CD1c-positive myeloid dendritic cell (primary cell): ENCODE results near the gene ERC2.
"Not testable (repeated sequence)": the region's sequence is repeated elsewhere in the genome, so short reads cannot be mapped to it uniquely, and the experiment has no call there.

Source experiments
- DNase-seq: peaks from one replicate; pipeline ENCODE4 v3.0.0-alpha.2; 2016; ENCODE audit errors: extremely low spot score

The ERC2 gene

DNA sequence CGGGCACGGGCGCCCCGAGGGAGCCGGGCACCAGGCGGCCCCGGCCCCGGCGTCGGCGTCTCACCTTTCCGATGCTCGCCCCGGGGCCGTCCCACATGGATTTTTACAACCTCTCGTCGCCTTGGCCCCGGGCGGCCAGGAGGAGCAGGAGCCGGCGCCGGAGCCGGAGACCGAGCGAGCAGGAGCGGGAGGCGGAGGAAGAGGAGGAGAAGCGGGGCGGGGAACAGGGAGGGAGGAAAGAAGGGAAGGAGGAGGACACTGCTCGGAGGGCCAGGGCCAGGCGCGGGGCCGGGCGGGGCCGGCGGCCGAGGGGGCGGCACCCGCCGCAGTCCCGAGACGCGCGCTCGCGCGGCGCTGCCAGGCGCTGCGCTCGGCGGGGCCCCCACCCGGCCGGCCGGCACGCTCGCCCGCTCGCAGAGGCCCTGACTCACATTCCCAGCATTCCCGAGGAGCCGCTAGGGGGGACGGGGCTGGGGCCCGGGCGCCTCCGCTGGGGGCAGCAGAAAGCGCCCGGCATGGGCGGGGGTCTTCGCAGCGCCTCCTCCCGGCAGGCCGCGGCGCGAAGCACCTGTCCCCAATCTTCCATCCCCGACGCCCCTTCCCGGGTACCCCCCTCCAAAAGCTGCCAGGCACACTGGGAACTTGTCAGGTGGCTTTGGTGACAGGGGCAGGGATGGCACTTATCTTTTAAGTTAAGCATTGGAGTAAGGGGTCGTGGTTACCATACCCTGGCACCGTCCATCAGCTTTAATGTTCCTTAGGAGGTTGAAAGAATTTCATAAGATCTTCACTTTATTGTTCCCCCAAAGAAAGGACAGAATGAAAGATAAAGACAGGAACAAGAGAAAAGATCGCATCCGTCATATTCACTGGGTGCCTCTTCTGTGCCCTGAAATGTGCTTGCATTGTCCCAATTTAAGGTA, at the start of gene ERC2:
TSS of gene ERC2 (minus strand) at position 284 of the 923 bp plus-strand sequence.
- no peak for DNase-seq

DNA sequence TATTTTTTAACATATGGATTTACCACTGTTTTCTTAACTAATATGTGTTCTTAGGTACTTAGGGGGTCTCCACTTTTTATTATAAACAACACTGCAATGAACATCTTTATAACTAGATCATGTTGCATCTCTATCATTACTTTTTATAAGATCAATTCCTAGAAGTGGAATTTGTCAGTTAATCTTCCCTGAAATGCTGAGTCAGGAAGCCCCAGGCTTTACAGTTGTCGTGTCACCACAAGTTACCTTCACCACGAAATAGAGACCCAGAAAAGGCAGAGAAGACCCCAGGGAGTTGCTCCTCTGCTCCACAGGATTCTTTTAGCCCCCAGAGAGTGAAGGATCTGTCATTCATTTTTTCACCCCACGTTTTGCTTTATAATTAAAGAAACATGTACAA, 34.5 kb upstream of the ERC2 start:
- DNase-seq: no peak

DNA sequence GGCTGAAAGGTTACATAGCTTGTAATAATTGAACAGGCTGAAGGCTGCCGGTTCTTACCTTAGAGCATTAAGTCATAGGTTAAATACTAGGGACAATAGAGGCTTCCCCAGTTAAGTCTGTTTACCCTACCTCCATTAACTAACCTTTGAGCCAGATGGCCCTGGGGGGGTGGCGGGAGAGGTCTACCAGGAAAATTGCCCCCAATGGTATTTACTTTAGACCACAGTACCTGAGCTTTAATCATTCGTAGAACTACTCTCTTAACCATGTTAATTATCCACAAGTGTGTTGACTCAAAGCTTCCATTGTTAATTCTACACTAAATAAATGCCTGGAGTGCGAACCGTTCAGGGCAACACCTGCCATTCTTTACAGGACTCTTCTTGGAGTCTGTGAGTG, 28.1 kb upstream of the ERC2 start:
- DNase-seq: not testable (repeated sequence)

DNA sequence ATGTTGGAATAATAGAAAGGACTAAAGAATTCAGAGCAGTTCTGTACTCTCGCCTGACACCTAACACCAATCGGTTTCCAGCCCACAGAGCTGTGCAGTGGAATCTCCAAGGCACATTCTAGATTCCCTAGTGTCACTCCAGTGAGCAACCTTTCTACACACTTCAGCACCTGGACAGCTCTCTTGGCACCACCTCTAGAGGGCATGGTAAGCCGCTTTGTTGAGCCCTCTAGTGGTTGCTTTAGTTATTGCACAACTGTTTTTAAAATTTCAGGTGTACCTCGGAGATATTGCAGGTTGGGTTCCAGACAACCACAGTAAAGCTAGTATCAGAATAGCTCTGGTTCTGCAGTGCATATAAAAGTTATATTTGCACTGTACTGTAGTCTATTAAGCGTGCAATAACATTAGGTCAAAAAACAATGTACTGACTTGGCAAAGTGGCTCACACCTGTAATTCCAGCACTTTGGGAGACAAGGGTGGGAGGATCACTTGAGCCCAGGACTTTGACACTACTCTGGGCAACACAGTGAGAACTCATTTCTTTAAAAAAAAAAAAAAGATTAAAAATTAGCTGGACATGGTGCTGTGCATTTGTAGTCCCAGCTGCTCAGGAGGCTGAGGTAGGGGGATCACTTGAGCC, 26.5 kb upstream of the ERC2 start:
- peak; percentile 86 for DNase-seq

DNA sequence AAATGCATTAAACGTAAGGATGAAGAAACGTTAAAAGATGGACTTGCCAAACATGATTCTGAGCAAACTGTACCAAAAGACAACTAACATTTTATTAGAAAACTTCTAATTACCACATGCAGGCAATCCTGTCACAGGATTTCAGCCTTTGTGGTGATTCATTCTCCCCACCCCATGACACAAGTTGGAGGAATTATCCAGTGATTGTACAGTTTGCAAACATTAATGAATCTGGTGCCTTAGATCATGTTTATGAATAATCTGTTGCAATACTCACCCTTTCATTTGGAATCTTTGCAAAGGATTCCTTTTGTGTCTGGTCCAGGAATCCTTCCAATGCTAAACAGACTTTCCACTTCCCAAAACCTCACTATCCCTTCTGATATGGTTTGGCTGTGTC, 23.3 kb upstream of the ERC2 start:
- no peak for DNase-seq

DNA sequence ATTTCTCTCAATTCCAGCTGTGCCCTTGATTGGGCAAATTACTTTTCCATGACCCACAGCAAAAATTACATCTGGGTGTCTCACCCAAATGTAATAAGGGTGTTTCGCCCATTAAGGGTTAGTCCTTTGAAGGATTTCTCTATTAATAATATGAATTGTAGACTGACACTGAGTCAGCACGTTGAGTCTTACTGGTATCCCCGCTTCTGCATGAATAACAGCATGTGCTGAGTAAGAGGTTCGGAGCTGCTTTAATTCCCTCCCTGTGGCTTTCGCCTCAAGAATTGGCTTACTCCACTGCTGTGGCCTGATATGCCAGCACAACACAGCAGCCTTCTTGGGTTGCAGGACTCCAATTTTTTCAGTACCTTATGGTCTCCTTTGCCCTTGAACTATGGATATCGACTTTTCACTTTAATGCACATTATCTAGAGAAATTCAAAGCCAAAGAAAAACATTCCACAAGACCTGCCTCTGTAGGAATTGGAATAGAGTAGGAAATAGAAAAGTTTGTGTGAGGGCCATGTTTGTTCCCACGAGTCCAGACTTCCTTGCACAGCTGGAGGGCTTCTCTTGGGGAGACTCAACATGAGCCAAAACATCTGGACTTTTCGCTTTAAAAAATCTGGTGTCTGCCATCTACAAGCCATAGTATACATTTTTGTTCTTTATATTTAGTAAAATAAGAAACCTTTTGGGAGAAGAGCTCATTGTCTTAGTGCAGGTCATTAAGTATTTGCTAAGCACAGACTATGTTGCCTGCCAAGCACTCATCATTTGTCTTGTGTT, 20.7 kb upstream of the ERC2 start:
- no peak for DNase-seq

DNA sequence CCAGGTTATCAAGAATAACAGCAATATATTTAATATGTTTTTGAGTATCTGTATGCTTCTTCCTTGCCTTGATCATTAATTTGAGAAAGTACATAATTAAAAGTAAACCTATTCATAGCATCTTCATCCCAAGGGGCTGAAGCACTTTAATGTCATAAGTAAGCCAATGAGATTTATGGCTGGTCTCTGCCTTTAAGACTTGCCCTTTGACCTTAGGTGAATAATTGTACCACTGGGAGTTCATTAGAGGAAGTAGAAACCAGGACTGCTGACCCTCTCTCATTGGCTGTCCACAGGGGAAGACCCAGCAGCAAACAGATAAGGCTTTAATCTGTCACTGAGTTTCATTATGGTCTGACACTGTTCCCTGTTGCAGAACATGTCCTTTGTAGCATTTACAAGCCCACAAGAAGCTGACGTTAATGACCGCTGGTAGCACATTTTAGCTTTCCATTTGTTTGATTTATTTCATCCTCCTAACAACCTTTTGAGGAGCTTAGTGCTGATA, 16.3 kb upstream of the ERC2 start:
- no peak for DNase-seq

DNA sequence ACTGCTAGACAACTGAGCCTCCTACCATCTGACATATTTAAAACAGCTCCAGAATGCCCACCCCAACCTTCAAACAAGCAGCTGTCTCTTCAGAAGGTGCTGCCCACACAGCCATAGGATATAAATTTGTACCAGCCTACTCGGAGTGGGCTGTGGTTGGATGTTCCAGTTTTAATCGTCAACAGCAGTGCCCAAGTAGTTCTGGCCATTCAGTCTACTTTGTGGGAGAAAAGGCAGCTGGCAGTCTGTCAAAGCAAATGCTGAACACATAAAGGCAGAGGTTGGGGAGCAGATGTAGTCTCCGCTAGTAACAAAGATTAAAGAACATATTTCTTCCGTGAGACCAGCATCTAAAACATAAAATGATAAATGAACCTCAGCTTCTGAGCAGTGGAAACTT, 15.9 kb upstream of the ERC2 start:
- DNase-seq: no peak

DNA sequence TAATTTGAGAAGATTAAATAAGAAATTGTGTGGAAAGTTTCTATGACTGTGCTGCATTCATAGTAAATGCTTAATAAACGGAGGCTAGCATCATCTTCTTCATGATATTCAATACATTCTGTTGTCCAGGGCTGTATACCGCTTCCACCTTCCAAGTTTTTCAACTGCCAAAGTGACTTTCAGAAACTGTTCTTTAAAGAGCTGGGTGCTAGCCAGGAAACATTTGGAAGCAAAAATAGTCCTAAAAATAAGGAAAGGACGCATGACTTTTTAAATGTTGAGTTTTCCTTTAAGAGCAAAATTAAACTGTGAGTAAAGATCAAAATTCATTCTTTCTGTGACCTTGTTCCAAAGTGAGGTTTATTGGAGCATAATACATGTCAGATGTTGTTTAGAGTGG, 9.4 kb upstream of the ERC2 start:
- DNase-seq: no peak

DNA sequence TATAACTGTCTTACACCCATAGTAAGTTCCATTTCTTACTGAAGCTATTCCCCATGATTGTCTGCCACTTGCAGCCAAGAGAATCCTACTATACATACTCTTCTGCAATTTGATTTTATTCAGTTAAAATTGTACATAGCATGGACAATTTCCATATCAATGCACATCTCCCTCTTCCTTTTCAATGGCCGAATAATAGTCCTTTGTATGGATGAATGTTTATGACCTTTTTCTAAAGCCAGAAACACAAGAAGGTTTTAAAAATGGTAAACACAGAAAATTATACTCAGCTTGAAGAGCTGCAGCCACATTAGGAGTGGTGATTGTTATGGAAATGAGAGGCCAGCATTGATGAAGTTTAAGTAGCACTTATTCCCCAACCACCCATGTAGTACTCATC, 8.5 kb upstream of the ERC2 start:
- DNase-seq: no peak

DNA sequence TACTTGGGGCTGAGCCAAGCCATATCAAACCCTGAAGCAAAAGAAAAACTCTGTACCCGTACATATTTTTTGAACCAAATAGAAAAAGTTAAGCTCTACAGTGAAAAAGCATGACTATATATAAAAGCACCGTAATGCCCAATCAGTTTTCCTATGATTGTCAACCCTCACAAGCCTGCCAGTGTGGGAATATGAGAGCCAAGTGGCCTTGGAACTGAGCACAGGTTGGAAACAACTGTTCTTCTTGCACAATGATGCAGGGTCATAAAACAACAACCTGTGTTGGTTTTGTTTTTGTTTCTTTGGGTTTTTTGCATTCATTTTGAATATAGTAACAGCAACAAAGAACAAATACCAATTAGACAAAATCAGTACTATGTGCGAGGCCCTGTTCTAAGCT, 3.5 kb upstream of the ERC2 start:
- DNase-seq: no peak

DNA sequence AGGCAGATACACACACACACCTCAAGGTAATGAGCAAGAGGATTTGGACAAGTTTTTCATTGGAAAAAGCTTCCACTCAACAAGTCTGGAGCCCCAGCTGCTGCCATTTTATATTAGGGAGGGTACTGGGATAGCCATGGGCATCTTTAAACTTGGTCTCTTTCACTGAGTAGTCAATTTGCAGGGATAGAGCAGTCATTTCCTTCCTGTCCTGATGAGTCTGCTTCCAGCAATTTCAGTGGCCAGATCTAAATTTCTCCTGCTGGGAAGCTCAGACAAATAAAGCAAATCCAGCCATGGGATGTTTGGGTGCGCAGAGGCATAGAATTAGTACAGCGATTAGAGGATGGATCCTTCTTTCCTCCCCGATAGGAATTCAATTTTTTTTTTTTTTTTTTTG, 874 bp upstream of the ERC2 start:
- no peak for DNase-seq

DNA sequence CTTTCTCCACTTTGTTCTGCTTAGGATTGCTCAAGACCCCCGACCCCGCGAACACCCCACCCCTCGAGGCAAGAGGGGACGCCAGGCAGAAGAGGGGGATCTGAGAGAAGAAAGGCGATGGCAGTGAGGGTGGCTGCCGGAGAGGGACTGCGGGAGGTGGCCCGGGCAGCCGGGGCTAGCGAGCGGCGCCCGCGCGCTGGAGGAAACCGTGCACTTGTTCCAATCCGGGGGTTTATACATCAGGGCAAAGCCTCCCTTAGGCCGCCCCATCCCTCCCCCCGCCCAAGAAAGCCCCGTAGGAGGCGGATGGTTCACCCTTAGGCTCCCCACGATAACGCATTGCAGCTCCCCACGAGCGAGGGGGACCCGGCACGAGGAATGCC, 475 bp downstream of the ERC2 start:
- DNase-seq: no peak

DNA sequence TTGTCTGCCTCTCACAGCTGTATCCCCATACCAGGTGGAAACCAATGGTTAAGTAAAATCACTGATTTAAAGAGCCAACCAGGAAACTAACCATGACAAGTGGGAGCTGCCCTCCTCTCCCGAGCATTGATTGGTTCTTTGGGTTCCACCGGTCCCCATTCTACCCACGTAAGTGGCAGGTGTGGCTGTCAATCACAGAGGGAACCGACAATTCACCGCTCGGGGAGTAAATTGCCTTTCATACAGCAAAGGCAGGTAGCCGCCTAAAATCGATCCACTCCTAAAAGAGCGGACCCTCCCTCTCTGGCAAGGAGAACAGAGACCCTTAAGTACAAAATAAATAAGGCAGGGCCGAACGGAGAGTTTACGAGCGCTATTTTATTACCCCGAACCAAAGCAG, 1.2 kb downstream of the ERC2 start:
- peak; percentile 3 for DNase-seq

DNA sequence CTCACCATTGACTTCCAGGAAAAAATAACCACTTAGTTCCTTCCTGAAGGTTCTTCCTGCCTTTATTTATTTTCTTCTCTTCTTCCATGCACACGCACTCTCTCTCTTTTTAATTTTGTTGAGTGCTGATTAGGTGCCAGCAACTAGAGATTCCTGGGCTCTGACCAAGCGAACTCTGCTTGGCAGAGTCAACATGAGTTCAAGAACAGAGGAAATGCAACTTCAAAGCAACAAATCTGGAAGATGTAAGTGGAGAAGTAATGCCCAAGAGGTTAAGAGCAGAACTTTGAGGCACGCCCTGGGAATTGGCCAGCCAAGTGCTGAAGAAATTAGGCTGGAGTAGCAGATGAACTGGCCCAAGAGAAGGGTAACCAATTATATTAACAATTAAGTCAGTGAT, 8.5 kb downstream of the ERC2 start:
- DNase-seq: no peak

DNA sequence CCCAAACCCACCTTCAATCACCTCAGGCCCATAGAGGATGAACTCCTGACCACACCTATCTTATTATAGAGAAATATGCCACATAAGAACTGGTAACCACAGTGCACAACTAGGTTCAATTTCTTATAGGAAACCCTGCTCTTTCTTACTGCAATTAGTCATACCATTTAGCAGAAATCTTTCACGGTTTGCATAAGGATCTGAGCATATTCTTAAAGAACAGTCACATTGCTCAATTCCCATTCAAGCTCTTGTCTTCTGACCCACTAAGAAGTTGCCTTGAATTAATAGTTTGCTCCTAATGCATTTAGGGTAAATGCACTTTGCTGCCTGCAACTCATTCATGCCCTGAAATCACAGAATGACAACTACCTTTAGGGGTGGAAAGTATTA, 9.2 kb downstream of the ERC2 start:
- no peak for DNase-seq

DNA sequence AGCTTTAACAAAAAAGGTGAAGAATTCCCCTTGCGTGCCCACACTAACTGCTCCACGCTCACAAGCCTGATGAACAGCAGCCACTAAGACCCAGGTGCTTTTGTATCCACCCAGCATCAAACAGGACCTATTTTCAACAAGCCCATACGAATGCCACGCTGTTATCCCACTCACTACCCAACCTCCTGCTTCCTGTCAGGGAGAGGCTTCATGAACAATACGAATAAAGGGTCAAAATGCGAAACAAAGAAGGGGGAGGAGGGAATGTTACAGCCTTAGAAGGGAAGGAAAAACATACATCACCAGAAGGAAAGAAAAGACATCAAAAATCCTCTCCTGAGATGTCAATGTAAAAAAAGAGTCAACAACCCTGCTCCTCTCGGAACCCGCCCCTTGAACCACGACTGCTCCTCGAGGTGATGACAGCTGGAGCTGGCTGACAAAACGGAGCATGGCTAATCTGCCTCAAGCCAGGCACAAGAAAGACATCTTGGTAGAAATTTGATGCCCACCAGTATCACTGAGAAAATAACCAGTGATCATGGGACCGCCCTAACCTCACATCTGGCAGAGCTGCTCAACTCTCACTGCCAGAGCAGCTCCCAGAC, 9.7 kb downstream of the ERC2 start:
- no peak for DNase-seq

DNA sequence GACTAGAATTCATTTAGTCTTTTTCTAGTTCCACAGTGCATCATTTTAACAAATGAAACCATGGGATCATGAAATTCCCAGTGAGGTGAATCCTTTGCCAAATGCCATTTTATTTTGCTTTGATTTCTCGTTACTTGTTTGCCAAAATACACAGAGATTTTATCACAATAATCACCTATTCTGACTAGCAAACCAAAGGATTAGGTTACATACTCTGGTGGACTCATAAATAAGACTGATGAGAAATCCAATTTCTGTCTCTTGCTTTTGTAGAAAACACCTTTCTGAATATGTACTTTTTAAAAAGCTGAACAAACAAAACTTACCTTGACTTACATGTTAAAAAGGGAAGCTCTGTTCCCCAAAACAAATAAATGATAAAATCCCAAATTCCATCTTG, 12.2 kb downstream of the ERC2 start:
- no peak for DNase-seq

DNA sequence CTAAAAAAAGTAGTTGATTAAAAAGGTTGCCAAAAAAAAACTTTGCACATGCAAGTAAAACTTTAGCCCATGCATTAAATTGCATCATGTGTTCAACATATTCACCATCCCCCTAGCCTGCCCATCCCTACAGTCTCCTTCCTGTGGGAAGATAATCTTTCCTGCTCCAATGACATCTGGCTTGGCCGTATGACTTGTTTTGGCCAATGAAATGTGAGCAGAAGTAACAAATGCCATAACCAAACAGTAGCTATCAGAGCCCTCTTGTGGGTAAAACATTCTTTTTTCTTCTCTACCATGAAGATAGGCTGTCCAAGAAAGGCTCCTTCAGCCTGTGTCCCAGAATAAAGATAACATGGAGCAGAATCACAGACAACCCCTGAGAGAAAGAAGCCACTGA, 15.3 kb downstream of the ERC2 start:
- no peak for DNase-seq

DNA sequence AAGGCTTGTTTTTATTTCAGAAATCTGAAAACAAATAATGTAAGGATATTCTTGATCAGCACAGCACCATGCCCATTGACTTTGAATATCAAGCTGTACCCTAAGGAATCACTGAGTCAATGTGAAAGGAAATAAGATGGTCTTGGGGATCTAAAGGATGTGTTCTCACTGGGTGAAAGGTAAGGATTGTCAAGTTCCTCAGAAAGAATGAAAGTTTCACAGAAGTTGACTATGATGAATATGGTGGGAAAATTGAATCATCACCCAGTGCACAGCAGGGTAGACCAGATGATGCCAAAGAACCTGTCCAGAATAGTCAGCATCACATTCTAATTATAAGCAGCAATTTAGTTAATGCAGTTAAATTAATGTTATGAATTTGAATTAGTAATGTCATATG, 16.2 kb downstream of the ERC2 start:
- no peak for DNase-seq

DNA sequence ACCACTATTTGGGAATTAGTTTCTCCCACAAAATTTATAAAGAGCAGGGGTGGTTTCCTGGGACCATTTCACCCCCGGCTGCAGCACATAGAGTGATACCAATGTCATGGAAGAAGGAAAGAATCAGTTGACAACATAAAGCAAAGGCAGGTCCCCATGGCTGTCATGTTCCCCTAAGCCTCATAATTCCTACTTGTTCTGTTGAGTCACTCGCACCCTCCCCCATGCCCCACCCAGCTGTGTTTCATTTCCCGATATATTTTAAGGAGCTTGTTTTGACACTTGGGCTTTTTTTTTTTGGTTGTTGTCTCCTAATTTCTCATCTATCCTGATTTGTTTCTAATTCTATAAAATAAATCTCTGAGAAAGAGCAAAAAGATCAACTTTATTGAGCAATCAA, 24.9 kb downstream of the ERC2 start:
- DNase-seq: no peak

DNA sequence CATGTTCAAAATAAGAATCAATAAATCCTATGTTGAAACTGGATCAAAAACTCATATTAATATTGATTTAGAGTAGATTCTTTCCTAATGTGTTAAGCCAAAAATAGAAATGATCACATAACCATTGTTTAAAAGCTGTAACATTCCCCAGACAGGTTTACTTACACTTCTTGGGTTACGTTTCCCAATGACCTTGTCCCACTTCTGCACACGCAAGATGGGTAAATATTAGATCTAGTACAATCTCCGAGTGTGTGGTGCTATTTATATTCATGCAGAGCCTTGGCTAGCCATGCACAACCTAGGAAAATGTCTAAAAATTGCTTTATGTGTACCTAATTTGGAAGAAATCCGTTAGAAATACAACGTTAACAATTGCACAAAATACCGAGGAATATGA, 39.6 kb downstream of the ERC2 start:
- DNase-seq: no peak
